HG03064 (cell line): ENCODE measurements around the gene PTOV1.
A peak's percentile ranks its signal among the peaks of the same experiment; 100 is the strongest.

Experiments
- ATAC-seq: cut with Tn5 transposase; IDR thresholded peaks from one replicate; pipeline ENCODE4 v1.9.1; 2021; ENCODE audit warnings: low read depth; ENCODE audit not compliant: unreplicated experiment

PTOV1 gene

DNA sequence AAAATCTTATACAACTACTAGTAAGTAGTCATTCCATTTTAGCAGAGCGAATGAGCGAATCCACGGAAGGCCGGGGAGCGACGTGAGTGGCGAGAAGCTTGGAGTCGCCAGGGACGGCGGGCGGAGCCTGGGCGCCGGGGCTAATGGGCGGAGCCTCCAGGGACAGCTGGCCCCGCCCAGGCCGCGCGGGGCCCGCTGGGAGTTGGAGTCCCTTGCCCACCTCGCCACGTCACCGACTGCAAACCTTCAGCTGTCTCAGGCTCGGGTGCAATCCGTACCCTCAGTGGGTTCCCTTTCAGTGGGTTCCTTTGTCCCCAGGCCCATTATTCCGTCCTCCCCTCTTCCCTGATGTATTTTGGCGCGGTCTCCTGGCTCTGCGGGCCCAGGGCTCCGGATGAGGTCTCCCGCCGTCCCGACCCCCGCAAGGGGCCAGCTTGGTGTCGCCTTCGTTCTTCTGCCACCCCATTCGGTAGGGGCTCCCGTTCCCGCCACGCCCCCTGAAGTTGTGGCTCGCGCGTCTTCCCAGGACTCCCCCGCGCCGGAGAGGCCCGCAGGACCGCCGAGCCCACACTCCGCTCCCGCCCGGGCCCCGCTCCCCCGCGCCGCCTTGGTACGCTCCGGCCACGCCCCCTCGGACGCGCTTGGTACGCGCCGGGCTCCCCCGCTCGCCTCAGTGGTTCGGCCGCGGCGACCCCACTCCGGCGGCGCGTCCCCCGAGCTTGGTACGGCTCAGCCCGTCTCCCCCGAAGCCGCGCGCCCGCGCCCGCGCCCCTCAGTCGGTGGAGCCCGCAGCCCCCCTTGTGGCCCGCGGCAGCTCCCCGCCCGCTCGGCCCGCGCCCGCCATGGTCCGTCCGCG lies at the start of gene PTOV1:
PTOV1 (plus strand) TSS at position 673 of the 856 bp plus-strand sequence.
- peak; percentile 72 for ATAC-seq

- ATAC-seq: no peak
These were observed 49.5 kb upstream of the PTOV1 start for GRCh38 chr19:49801401-49801888.

GRCh38 chr19:49801966-49802661 lies 48.8 kb upstream of the PTOV1 start:
- ATAC-seq: no peak

GRCh38 chr19:49802836-49803528 lies 48.0 kb upstream of the PTOV1 start:
- no peak for ATAC-seq

DNA sequence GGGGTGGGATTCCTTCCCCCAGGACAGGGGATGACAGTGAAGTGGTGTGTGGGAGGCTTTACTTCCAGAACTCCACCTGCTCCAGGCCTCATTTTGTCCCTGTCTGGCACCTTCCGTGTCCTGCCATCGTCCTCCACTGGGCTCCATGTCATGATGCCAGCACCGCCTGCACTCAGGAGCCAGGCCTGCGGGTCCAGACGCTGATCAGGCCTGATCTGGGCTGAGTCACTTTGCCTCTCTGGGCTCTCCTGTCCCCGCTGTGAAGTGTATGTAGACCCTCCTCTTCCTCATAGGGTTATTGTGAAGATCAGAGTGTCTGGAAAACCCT lies 47.5 kb upstream of the PTOV1 start:
- no peak for ATAC-seq

DNA sequence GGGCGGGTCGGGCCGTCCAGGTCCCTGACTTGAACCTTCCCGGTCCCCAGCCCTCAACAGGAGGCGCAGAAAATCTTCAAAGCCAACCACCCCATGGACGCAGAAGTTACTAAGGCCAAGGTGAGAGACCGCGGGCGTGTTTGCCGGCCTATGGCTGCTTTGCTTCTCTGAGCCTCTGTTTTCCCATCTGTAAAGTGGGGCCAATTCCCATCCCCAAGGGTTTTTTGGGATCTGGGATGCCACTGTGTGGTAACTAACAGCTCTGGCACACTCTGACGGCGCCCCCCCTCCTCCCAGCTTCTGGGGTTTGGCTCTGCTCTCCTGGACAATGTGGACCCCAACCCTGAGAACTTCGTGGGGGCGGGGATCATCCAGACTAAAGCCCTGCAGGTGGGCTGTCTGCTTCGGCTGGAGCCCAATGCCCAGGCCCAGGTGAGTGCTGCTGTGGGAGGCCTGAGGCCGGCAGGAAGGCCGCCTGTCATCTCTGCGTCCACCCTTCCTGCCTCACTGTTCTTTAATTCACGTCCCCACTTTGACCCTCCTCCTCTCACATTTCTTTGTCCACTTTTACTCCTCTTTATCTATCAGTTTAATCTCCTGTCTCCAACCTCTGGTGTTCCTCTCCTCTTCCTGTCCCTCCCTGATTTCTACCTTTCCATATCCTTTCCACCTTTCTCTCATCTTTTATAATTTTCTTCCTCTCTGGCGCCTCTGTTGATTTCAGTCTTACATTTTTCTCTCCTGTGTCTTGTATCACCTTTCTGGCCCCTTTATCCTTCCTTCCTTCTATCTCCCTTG lies 44.9 kb upstream of the PTOV1 start:
- ATAC-seq: no peak

DNA sequence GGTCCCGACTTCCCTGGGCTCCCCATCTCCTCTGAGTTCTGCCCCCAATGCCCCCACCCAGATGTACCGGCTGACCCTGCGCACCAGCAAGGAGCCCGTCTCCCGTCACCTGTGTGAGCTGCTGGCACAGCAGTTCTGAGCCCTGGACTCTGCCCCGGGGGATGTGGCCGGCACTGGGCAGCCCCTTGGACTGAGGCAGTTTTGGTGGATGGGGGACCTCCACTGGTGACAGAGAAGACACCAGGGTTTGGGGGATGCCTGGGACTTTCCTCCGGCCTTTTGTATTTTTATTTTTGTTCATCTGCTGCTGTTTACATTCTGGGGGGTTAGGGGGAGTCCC lies 44.4 kb upstream of the PTOV1 start:
- ATAC-seq: no peak

- ATAC-seq: no peak
These were observed 43.7 kb upstream of the PTOV1 start for GRCh38 chr19:49807058-49807903.

DNA sequence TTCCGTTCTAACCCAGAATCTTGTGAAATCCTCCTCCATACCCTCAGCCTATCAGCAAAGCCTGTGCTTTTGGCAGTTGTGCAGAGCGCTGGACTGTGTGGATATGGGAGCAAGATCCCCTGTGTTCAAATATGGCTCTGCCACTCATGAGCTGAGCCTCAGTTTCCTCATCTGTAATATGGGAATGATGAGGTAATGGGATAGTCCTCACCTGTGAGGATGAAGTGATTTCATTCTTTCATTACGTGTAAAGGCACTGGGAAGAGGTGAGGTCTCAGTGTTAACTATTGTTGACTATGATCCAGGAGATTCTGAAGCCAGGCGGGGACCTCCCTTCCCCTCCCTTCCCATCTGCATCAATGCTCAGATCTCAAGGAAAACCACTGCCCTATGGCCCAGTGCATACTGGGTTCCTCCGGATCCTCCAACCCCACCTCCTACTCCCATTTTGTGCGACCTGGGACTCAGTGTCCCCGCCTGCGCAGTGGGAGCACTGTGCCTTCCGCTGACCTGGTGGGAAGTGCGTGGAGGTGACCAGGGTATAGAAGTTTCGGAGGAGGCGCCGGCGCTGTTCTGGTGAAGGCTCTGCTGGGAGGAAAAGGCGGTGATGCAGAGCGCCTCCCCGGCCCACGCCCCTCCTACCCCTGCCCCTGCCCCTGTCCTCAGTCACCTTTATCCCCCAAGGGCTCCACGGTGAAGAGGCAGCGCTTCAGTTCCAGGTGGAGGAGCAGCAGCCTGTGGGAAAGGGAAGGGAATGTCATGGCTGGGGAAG lies 42.9 kb upstream of the PTOV1 start:
- no peak for ATAC-seq

DNA sequence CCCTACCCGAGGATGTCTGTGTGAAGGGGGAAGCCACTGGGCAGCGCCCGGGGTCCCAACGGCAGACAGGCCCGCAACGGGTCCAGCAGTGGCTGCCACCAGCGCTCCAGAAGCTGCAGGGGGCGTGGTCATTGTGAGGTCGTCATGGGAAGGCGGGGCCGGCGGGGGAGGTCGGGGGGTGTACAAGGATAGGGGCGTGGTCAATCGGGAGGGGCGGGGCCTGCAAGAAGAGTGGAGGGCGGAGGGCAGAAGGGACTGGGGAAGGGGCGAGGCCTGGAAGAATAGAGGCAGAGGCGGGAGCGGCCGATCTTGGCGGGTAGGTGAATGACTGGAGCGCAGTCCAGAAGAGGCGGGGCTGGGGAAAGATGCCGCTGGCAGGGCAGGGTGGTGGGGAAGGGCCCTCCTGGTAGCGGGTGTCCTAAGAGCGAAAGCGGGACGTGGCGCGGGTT lies 42.2 kb upstream of the PTOV1 start:
- no peak for ATAC-seq

GRCh38 chr19:49809160-49809940 lies 41.6 kb upstream of the PTOV1 start:
- ATAC-seq: no peak

DNA sequence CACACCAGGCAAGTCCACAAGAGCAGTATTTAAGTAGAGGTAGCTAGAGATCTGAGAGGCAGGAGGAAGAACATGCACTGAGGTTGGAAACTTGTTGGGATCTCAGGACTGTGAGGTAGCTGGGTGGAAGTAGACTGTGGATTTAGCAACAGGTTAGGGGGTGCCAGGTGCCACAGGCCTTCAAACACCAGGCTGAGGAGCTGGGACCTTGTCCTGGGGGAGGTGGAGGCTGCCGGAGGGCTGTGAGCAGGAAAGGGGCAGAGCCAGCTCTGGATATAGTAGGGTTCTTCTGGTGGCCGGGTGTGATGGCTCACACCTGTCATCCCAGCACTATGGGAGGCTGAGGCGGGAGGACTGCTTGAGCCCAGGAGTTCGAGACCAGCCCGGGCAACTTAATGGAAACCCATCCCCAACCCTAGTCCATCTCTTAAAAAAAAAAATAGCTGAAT lies 41.0 kb upstream of the PTOV1 start:
- ATAC-seq: no peak

DNA sequence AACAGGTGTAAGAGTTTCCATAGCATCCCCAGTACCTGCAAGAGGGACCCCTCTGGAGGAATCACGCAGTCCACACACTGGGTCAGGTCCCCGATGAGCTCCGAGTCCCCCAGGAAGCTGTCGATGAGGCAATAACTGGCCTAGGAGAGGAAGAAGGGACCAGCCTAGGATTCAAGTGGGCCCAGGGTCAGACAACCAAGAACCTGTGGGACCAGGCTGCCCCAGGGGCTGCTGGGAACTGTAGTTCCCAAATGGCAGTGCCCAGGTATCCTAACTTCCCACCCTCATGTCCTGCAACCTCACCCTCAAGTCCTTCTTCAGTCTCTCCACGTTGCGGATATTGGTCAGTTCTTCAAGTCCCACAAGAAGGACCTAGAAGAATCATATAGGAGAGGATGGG lies 39.6 kb upstream of the PTOV1 start:
- ATAC-seq: no peak

DNA sequence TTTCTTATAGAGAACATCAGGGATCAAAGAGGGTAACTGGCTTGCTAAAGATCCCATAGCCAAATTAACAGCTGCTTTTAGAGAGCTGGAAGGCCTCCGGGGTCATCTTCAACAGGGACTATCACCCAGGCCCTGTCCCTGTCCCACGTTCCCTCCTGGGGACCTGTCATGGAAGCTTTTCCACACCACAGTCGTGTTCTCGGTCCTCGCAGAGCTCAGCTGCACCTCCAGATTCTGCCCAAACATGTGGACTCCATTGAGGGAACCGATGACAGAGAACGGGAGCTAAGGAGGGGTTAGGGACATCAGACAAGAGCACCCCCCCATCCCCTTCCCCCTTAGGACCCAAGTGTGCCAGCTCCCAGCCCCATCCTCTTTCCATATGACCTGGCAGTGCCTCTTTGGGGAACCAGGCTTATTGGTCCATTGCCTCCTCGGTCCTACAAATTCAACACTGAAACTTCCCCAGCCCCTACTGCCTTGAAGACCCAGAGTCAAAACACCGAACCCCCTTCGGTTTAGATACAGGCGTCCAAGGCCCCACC lies 38.4 kb upstream of the PTOV1 start:
- ATAC-seq: no peak

DNA sequence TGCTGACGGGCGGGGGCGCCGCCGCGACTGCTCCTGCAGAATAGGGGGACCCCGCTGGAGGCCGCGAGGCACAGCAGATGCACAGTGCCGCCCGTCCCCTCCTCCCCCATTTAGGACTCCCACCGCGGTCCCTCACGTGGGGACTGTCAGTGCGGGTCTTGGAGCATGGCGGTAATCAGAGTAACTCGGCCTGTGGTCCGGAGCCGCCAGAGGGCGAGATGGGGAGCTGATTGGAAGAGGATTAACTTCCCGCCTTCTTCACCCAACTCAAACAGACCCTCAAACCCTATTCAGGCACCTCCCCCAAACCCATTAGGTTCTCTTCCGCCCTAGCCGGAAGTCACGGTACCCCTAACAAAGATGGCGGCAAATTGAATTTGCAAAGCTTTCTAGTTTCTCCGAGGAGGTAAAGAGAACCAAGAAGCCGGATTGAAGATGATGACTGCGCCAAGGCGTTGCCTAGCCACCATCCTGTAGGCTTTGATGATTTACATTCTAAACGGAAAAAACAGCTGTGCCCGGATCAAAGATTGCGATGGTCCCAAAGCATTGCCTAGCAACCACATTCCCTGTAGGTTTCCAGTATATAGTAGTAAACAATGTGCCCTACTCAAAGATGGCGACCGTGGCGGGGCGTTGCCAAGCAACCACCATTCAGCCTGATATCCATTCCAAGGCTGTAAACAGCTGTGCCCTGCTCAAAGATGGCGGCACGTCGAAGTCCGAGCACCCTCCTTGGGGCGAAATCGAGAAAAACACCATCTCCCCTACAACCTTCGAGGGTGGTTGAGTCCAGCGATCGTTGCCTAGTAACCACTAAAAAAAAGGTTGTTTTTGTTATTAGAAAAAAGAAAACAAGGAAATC lies 37.7 kb upstream of the PTOV1 start, which contains the start of gene FUZ:
FUZ (minus strand) TSS at position 296 of the 865 bp plus-strand sequence; CDS start at position 110, 186 bp downstream.
- ATAC-seq: no peak

DNA sequence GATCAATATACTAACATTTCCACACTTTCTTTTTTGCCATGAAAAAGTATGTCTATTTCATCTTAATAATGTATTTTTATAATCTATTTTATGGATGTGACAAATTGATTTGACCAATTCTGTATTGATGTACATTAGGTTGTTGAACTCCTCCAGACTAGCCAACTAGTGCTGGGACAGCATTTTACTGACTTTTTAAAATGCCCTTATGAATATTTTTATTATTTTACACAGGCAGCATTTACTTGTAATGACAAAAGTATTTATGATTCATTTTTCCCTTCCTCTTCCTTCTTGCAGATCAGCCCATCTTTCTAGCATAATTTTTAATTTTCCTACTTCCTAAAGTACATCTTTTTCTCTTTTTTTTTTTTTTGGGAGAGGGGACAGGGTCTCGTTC lies 36.9 kb upstream of the PTOV1 start:
- no peak for ATAC-seq

DNA sequence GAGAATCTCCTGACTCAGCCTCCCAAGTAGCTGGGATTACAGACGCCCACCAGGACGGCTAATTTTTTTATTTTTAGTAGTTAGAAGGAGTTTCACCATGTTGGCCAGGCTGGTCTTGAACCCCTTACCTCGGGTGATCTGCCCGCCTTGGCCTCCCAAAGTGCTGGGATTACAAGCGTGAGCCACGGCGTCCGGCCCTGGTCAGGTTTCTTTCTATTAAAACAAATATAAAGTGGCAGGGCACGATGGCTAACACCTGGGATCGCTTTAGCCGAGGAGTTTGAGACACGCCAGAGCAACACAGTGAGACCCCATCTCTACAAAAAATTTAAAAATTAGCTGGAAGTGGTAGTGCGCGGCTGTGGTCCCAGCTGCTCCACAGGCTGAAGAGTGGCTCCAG lies 34.4 kb upstream of the PTOV1 start:
- ATAC-seq: no peak
